ENCODE results near the gene ADAMTS13. TPM values are rescaled to one million over a fixed set of nuclear protein-coding genes. Genes with fewer than 3 reads are reported as not detected.

ADAMTS13 gene
- total RNA-seq, 1 donor from 2014 or later: 3.5 TPM

DNA sequence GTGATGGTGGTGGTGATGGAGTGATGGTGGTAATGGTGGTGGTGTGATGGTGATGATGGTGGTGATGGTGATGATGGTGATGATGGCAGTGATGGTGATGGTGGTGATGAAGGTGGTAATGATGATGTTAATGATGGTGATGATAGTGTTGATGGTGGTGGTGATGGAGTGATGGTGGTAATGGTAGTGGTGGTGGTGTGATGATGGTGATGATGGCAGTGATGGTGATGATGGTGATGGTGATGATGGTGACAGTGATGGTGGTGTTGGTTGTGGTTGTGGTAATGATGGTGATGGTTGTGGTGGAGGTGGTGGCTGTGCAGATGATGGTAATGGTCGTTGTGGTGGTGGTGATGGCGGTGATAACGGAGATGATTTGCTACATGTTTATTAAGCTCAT is 38.7 kb upstream of the ADAMTS13 start:
- TF ChIP-seq, protein P1, sequence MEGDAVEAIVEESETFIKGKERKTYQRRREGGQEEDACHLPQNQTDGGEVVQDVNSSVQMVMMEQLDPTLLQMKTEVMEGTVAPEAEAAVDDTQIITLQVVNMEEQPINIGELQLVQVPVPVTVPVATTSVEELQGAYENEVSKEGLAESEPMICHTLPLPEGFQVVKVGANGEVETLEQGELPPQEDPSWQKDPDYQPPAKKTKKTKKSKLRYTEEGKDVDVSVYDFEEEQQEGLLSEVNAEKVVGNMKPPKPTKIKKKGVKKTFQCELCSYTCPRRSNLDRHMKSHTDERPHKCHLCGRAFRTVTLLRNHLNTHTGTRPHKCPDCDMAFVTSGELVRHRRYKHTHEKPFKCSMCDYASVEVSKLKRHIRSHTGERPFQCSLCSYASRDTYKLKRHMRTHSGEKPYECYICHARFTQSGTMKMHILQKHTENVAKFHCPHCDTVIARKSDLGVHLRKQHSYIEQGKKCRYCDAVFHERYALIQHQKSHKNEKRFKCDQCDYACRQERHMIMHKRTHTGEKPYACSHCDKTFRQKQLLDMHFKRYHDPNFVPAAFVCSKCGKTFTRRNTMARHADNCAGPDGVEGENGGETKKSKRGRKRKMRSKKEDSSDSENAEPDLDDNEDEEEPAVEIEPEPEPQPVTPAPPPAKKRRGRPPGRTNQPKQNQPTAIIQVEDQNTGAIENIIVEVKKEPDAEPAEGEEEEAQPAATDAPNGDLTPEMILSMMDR (IDR thresholded peaks at IDR 0.05): no peak
- no peaks in the 10 kb centered on the region for H3K27me3 ChIP-seq
- no peak for DNase-seq (ENCODE audit: low spot score in 2 of 2)
- intact Hi-C loops (cut with DNase I): no loop called here
- H3K9me3 ChIP-seq: no peaks in the 10 kb centered on the region
- no peak overlapping the region for H3K27ac ChIP-seq
- H3K36me3 ChIP-seq: no peaks in the 10 kb centered on the region
- H3K4me1 ChIP-seq: no peaks in the 10 kb centered on the region
- no peak overlapping the region for H3K4me3 ChIP-seq

DNA sequence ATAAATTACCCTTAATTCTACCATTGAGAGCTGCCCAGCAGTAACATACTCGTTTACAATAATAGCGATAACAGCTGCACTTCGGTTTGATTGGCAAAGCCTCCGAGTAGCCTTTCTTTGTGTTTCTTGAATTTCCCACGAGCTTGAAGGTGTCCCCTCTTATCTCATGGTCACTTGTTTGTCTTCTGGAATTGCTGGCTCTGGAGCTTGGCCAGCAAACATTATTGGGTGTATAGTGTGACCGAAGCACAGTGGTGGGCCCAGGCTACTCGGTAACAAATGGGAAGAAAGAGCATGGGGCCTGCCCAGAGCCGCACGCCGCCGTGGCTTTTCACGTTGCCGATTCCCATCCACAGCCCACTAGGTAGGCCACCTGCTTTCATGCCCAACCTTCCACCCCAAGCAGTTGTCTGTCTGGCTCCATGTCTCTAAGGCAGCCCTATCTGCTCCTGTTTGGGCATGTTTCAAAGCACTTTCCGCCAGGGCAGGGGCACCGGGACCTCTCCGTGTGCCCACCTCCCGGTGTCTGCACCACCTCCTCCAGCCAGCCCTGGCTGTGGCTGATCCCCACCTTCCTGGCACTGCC is 37.3 kb upstream of the ADAMTS13 start:
- no peak for DNase-seq (ENCODE audit: low spot score in 2 of 2)
- TF ChIP-seq, protein P1 (IDR thresholded peaks at IDR 0.05): no peak
- intact Hi-C loops (cut with DNase I): no loop called here

DNA sequence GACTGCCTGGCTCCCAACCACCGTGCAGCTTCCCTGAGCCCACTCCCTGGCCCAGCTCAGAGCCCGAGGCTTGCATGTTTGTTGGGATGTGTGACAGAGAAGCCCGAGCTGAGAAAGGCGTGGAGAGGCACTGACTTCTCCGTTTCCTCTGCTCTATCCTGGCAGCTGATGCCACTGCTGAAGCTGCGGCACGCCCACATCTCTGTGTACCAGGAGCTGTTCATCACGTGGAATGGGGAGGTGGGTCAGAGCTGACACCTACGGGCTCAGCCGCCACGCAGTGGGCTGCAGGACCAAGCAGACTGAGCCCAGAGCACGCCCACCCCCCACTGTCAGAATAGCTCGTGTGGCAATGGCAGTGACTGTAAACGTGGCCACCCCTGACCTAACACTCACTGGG is 36.7 kb upstream of the ADAMTS13 start:
- intact Hi-C loops (cut with DNase I): no loop called here
- H3K27ac ChIP-seq: no peak overlapping the region

More for the DNA sequence above, 37.3 kb upstream of the ADAMTS13 start:
- Histone ChIP-seq H3K4me1 (no peaks in the 10 kb centered on the region), H3K36me3 (no peaks in the 10 kb centered on the region), H3K9me3 (no peaks in the 10 kb centered on the region), H3K27ac (no peak overlapping the region), H3K27me3 (no peaks in the 10 kb centered on the region), H3K4me3 (no peak overlapping the region)

DNA sequence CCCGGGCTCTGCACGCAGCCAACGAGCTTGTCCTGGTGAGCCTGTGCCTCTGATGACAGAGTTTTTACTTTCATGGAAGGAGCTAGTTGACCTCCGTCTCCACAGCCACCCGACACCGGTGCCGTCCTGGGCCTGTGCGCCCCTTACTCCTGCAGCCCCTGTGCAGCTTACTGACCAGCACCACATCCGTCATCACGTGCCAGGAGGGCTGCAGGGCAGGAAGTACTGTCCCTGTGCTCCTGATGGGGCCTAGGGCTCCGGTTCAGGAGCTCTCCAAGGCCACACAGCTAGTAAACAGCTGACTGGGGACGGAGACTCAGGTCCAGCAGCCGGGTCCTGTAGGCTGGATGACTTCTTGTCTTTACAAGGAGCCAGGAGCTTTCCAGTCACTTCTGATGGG is 35.8 kb upstream of the ADAMTS13 start:
- H3K9me3 ChIP-seq: no peaks in the 10 kb centered on the region
- no peak overlapping the region for H3K4me3 ChIP-seq
- no peak for DNase-seq (ENCODE audit: low spot score in 2 of 2)
- no peaks in the 10 kb centered on the region for H3K4me1 ChIP-seq
- intact Hi-C loops (cut with DNase I): no loop called here
- H3K27me3 ChIP-seq: no peaks in the 10 kb centered on the region
- no peak overlapping the region for H3K27ac ChIP-seq
- TF ChIP-seq, protein P1 (IDR thresholded peaks at IDR 0.05): no peak
- H3K36me3 ChIP-seq: no peaks in the 10 kb centered on the region

More for the DNA sequence above, 36.7 kb upstream of the ADAMTS13 start:
- H3K36me3 ChIP-seq: no peaks in the 10 kb centered on the region
- no peak overlapping the region for H3K4me3 ChIP-seq
- H3K4me1 ChIP-seq: no peaks in the 10 kb centered on the region
- DNase-seq (ENCODE audit: low spot score in 2 of 2): no peak
- TF ChIP-seq, protein P1 (IDR thresholded peaks at IDR 0.05): no peak
- no peaks in the 10 kb centered on the region for H3K27me3 ChIP-seq
- H3K9me3 ChIP-seq: no peaks in the 10 kb centered on the region

DNA sequence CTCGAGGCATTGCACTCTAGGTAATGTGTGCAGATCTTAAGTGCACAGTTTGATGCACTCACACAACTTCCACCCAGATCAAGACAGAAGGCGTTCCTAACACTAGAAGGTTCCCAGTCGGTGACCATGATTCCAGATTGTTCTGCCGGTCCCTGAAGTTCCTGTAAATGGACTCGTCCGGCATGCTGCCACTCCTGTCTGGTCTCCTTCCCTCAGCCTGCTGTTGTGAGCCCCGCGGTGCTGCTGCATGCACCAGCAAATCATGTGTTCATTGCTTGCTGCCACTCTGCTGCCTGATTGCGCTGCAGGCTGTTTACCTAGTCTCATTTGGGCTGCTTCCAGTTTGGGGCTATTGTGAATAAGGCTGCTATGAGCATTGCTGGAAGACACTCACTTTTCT is 34.5 kb upstream of the ADAMTS13 start:
- no peak for DNase-seq (ENCODE audit: low spot score in 2 of 2)
- H3K9me3 ChIP-seq: no peaks in the 10 kb centered on the region
- no peak overlapping the region for H3K4me3 ChIP-seq
- TF ChIP-seq, protein P1 (IDR thresholded peaks at IDR 0.05): no peak
- intact Hi-C loops (cut with DNase I): no loop called here
- no peaks in the 10 kb centered on the region for H3K27me3 ChIP-seq
- H3K36me3 ChIP-seq: no peaks in the 10 kb centered on the region
- no peak overlapping the region for H3K27ac ChIP-seq
- no peaks in the 10 kb centered on the region for H3K4me1 ChIP-seq
